HG02973 (cell line): ENCODE measurements around the gene CLCF1.
"Not testable (repeated sequence)": the region's sequence is repeated elsewhere in the genome, so short reads cannot be mapped to it uniquely, and the experiment has no call there.

ENCODE experiments used
- ATAC-seq: cut with Tn5 transposase; IDR thresholded peaks from one replicate; pipeline ENCODE4 v1.9.1; 2021; ENCODE audit warnings: moderate library complexity; ENCODE audit not compliant: unreplicated experiment

CLCF1 gene

DNA sequence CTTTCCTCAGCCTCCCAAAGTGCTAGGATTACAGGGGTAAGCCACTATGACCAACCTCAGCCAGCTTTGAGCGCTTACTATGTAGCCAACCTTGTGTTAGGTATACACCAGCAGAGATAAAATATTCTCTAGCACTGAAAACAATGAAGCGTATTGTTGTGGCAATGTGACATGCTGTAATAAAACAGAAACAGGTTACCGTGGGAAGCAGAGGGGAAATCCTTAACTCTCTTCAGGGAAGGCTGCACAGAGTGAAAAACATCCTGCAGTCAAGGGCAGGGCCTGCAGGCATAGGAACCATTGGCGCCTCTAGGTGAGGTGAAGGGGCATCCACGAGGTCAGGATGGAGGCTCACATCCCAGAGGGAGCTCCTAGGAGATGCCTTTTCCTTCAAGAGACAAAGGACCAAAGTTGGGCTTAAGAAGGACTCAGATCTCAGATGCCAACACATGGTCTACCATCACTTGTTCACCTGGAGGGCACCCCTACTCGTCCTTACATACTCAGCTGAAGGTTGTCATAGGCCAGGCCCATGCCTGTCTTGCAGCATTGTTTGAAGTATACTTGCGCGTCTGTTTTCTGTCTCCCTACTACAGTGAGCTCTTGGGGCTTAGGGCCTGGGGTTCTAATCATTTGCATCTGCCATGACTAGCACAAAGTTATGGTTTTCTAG lies 28.0 kb downstream of the CLCF1 start:
- no peak for ATAC-seq

GRCh38 chr11:67344264-67344663 lies 29.1 kb downstream of the CLCF1 start:
- ATAC-seq, result no peak

DNA sequence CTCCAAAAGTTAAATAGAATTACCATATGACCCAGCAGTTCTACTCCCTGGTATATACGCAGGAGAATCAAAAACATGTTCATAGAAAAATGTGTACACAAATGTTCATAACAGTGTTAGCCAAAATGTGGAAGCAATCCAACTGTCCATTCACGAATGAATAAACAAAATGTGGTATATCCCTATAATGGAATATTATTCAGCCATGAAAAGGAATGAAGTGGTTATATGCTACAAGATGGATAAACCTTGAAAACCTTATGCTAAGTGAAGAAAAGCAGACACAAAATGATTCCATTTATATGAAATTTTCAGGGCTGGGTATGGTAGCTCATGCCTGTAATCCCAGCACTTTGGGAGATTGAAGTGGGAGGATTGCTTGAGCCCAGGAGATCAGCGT lies 36.1 kb downstream of the CLCF1 start:
- ATAC-seq, result no peak

DNA sequence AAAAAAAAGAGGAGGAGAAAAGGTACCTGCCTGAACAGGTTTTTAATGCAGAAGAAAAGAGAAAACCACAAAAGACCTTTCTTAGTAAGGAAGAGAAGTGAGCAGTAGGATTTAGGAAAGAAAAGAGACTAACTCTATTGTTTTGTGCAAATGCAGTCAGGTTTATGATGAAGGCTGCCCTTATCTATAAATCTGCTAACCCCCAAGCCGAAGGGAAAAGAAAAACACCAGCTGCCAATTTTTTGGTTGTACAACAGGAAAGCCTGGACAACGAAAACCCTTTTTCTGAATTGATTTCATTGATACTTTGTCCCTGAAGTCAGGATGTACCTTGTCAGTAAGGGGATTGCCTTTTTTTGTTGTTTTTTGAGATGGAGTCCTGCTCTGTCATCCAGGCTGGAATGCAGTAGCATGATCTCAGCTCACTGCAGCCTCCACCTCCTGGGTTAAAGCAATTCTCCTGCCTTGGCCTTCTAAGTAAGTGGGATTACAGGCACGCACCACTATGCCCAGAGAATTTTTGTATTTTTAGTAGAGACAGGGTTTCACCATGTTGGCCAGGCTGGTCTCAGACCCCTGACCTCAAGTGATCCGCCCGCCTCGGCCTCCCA lies 41.2 kb downstream of the CLCF1 start:
- ATAC-seq, result no peak

DNA sequence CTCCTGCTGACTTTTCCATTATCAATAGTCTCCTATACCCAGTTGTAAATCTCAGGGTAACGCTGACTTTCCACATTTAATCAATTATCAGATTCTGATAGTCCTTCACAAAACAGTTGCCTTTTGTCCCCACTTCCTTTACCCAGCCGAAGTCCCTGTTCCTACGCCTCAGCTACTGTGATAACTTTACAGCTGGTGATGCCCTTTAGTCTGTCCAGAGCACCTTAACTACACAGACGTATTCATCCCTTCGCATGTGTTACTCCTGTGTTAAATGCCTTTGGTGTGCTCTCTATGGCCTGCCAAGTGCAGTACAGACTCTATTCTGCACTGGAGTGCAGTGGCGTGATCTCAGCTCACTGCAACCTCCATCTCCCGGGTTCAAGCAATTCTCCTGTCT lies 49.9 kb downstream of the CLCF1 start:
- no peak for ATAC-seq

DNA sequence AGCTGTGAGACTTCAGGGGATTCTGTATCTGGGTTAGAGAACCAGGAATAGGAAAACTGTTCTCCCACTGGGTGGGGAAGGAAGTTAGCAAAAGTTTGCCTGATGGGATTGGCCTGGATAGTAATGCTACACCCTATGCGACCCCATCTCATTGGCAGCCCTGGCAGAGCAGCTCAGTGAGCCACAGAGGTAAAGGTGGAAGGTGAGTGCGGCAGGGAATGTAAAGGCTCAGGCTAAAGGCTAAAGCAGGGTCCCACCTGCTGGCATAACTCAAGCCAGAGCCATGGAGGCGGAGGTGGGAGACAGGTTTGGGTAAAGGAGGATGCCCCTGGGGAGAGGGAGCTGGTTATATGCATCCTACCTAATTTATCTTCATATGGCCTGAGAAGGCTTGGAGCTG lies 51.3 kb downstream of the CLCF1 start:
- no peak for ATAC-seq

GRCh38 chr11:67321313-67321871 lies 52.0 kb downstream of the CLCF1 start:
- no peak for ATAC-seq

DNA sequence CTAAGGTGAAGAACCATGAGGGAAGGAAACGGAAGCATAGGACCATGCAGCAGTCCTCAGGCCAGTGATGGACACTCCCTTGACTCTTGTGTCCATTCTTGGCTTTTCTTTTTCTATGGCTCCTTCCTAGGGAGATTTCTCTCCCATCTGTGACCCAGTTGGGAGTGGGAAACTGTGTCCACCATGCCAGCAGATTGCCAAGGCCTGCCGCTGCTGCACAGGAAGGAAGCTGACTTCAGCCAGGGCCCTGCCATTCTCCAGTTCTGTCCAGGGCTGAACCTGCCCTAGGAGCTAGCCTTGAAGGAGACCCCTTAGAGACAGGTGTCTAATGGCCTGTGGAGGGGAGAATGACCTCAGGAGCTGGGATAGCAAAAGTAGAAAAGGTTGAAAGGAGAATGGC lies 52.7 kb downstream of the CLCF1 start:
- ATAC-seq, result no peak

GRCh38 chr11:67320011-67320410 lies 53.4 kb downstream of the CLCF1 start:
- ATAC-seq, result no peak

DNA sequence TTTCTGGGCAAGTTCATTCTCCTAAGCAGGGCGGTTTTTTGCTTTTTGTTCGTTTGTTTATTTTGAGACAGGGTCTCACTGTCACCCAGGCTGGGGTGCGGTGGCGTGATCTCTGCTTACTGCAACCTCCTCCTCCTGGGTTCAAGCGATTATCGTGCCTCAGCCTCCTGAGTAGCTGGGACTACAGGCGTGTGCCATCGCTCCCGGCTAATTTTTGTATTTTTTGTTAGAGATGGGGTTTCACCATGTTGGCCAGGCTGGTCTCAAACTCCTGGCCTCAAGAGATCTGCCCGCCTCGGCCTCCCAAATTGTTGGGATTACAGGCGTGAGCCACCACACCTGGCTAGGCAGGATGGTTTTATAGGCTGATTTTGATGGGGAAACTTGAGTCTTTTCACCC lies 54.5 kb downstream of the CLCF1 start:
- ATAC-seq, result not testable (repeated sequence)

DNA sequence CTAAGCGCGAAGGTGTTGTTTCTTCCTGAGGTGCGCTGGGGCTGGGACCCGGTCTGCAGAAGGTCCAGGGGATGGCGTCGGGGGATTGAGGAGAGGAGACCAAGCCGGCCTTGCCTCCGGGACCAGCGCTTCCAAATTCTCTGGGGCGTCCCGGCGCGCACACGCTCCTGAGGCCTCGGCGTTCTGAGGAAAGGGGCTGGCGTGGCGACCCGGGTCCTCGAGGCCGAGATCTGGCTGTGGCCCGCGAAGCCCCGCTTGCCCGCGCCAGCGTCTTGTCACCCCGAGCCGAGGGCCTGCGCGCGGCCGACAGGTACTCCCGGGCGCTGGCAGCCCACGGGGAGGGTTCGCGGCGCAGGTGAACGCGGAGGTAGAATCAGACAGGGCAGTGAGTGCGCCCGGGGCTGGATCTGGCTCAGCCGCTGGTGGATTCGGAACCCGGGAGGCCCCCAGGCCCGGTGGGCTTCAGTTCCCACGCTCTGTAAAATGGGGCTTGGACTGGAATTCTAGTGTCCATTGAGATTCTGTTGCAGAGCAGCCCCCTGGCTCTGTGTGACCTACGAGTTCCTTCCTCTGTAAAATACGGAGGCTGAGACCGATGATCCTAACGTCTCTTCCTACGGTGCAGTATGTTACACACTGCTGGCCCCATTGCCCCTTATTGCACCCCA lies 55.4 kb downstream of the CLCF1 start:
- ATAC-seq, result peak; percentile 14

GRCh38 chr11:67317205-67317887 lies 56.1 kb downstream of the CLCF1 start:
- ATAC-seq, result peak; percentile 70

- ATAC-seq, result no peak
These were observed 56.6 kb downstream of the CLCF1 start for GRCh38 chr11:67316882-67317204.

DNA sequence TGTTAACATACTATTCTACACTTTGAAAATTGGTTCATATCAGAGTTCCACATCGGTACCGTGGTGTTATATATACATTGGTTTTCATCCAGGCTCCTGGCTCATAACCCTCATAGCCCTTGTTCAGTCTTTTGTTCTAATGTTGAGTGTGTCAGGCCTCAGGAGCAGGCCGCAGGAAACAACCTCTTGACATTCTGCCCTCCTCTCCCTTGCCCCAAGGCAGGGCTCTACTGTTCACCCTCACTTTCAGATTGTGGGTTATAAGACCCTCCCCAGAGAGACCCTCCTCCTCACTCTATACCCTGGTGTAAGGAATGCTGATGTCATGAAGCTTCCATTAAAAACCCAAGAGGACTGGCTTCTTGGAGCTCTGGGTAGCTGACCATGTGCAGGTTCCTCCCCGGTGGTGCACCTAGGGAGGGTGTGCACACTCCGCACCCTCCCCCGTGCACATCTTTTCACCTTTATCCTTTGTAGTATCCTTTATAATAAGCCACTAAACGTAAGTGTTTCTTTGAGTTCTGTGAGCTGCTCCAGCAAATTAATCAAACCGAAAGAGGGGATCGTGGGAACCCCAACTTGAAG lies 58.0 kb downstream of the CLCF1 start:
- ATAC-seq, result no peak

DNA sequence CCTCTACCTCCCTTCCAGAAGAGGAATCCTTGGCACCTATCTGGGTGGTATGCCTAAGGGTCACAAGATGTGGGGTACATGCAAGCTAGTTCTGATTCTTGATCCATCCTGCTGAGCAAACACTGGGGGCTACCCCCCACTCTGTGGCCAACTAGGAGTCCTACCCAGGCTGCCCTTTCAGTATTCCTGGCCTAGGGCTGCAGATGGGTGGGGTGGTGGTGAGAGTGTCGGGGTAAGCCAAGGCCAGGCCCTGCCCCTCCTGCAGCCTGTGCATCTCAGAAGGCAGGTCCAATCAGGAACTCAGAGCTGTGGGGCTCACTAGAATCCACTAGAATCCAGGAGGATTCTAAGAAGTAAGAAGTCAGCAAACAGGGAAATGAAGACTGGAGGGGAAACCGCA lies 59.2 kb downstream of the CLCF1 start:
- no peak for ATAC-seq
